ENCODE measurements around the gene TANC1. TPM values are rescaled to one million over a fixed set of nuclear protein-coding genes. Genes with fewer than 3 reads are reported as not detected.

Gene TANC1
- total and polyA plus RNA-seq, 9 donors = 14.3 to 25.2 (median 20.1) TPM

- peak; percentile 30 for DNase-seq
- peaks cover 3% of the 10 kb centered on the region for H3K4me1 ChIP-seq (ENCODE audit: control insufficient read depth, insufficient read depth, low read length)
- H3K27me3 ChIP-seq (ENCODE audit: control insufficient read depth, insufficient read depth, low read length) = peaks cover 2% of the 10 kb centered on the region
- H3K27ac ChIP-seq (ENCODE audit: low read length) = peak overlapping the region; percentile 15
- H3K36me3 ChIP-seq (ENCODE audit: control insufficient read depth, insufficient read depth, low read length) = no peaks in the 10 kb centered on the region
- H3K9me3 ChIP-seq (replicated peaks; ENCODE audit: control insufficient read depth, low read depth, low read length) = peaks cover 5% of the 10 kb centered on the region
- H3K4me3 ChIP-seq (ENCODE audit: low read length) = no peak overlapping the region
- WGBS (ENCODE audit: insufficient coverage) = no CpG with 5 or more reads among the region's 4 CpGs
Observed at GRCh38 chr2:158932131-158932645, 36.3 kb upstream of the TANC1 start.

- DNase-seq = no peak
- Histone ChIP-seq H3K27me3 (ENCODE audit: control insufficient read depth, insufficient read depth, low read length) (peaks cover 2% of the 10 kb centered on the region), H3K9me3 (replicated peaks; ENCODE audit: control insufficient read depth, low read depth, low read length) (peaks cover 5% of the 10 kb centered on the region), H3K27ac (ENCODE audit: low read length) (no peak overlapping the region), H3K4me1 (ENCODE audit: control insufficient read depth, insufficient read depth, low read length) (peaks cover 3% of the 10 kb centered on the region), H3K4me3 (ENCODE audit: low read length) (no peak overlapping the region), H3K36me3 (ENCODE audit: control insufficient read depth, insufficient read depth, low read length) (no peaks in the 10 kb centered on the region)
- WGBS (ENCODE audit: insufficient coverage) = no CpG with 5 or more reads among the region's 2 CpGs
Observed at GRCh38 chr2:158934170-158934569, 34.3 kb upstream of the TANC1 start.

GRCh38 chr2:158935617-158936016, 32.8 kb upstream of the TANC1 start:
- Histone ChIP-seq H3K27me3 (ENCODE audit: control insufficient read depth, insufficient read depth, low read length) (peaks cover 2% of the 10 kb centered on the region), H3K9me3 (replicated peaks; ENCODE audit: control insufficient read depth, low read depth, low read length) (peaks cover 3% of the 10 kb centered on the region), H3K27ac (ENCODE audit: low read length) (no peak overlapping the region), H3K4me3 (ENCODE audit: low read length) (no peak overlapping the region), H3K36me3 (ENCODE audit: control insufficient read depth, insufficient read depth, low read length) (no peaks in the 10 kb centered on the region), H3K4me1 (ENCODE audit: control insufficient read depth, insufficient read depth, low read length) (peaks cover 3% of the 10 kb centered on the region)
- 97% methylated on average over 3 of the region's 3 CpGs for WGBS (ENCODE audit: insufficient coverage)
- no peak for DNase-seq

GRCh38 chr2:158936978-158937377, 31.5 kb upstream of the TANC1 start:
- Histone ChIP-seq H3K9me3 (replicated peaks; ENCODE audit: control insufficient read depth, low read depth, low read length) (peaks cover 3% of the 10 kb centered on the region), H3K4me3 (ENCODE audit: low read length) (no peak overlapping the region), H3K27me3 (ENCODE audit: control insufficient read depth, insufficient read depth, low read length) (peaks cover 2% of the 10 kb centered on the region), H3K27ac (ENCODE audit: low read length) (peak overlapping the region; percentile 71), H3K4me1 (ENCODE audit: control insufficient read depth, insufficient read depth, low read length) (peaks cover 3% of the 10 kb centered on the region), H3K36me3 (ENCODE audit: control insufficient read depth, insufficient read depth, low read length) (no peaks in the 10 kb centered on the region)
- no CpG with 5 or more reads among the region's 2 CpGs for WGBS (ENCODE audit: insufficient coverage)
- DNase-seq = peak; percentile 77

- H3K27me3 ChIP-seq (ENCODE audit: control insufficient read depth, insufficient read depth, low read length) = peaks cover 1% of the 10 kb centered on the region
- no peak overlapping the region for H3K27ac ChIP-seq (ENCODE audit: low read length)
- no peak for DNase-seq
- peaks cover 3% of the 10 kb centered on the region for H3K9me3 ChIP-seq (replicated peaks; ENCODE audit: control insufficient read depth, low read depth, low read length)
- no peak overlapping the region for H3K4me3 ChIP-seq (ENCODE audit: low read length)
- H3K36me3 ChIP-seq (ENCODE audit: control insufficient read depth, insufficient read depth, low read length) = no peaks in the 10 kb centered on the region
- H3K4me1 ChIP-seq (ENCODE audit: control insufficient read depth, insufficient read depth, low read length) = peaks cover 3% of the 10 kb centered on the region
- WGBS (ENCODE audit: insufficient coverage) = 88% methylated on average over 2 of the region's 2 CpGs
Observed at GRCh38 chr2:158940356-158940755, 28.1 kb upstream of the TANC1 start.

- no peak for DNase-seq
- no peaks in the 10 kb centered on the region for H3K9me3 ChIP-seq (replicated peaks; ENCODE audit: control insufficient read depth, low read depth, low read length)
- H3K4me3 ChIP-seq (ENCODE audit: low read length) = no peak overlapping the region
- H3K27ac ChIP-seq (ENCODE audit: low read length) = no peak overlapping the region
- no peaks in the 10 kb centered on the region for H3K36me3 ChIP-seq (ENCODE audit: control insufficient read depth, insufficient read depth, low read length)
- H3K4me1 ChIP-seq (ENCODE audit: control insufficient read depth, insufficient read depth, low read length) = no peaks in the 10 kb centered on the region
- no peaks in the 10 kb centered on the region for H3K27me3 ChIP-seq (ENCODE audit: control insufficient read depth, insufficient read depth, low read length)
- WGBS (ENCODE audit: insufficient coverage) = 87% methylated on average over 2 of the region's 4 CpGs
Observed at GRCh38 chr2:158943973-158944372, 24.5 kb upstream of the TANC1 start.

GRCh38 chr2:158948964-158949699, 19.3 kb upstream of the TANC1 start:
- Histone ChIP-seq H3K4me1 (ENCODE audit: control insufficient read depth, insufficient read depth, low read length) (peaks cover 11% of the 10 kb centered on the region), H3K9me3 (replicated peaks; ENCODE audit: control insufficient read depth, low read depth, low read length) (no peaks in the 10 kb centered on the region), H3K4me3 (ENCODE audit: low read length) (no peak overlapping the region), H3K27me3 (ENCODE audit: control insufficient read depth, insufficient read depth, low read length) (no peaks in the 10 kb centered on the region), H3K27ac (ENCODE audit: low read length) (no peak overlapping the region), H3K36me3 (ENCODE audit: control insufficient read depth, insufficient read depth, low read length) (no peaks in the 10 kb centered on the region)
- WGBS (ENCODE audit: insufficient coverage) = no CpG with 5 or more reads among the region's 6 CpGs
- DNase-seq = no peak

GRCh38 chr2:158953454-158953853, 15.0 kb upstream of the TANC1 start:
- Histone ChIP-seq H3K9me3 (replicated peaks; ENCODE audit: control insufficient read depth, low read depth, low read length) (no peaks in the 10 kb centered on the region), H3K4me1 (ENCODE audit: control insufficient read depth, insufficient read depth, low read length) (peaks cover 15% of the 10 kb centered on the region), H3K27me3 (ENCODE audit: control insufficient read depth, insufficient read depth, low read length) (no peaks in the 10 kb centered on the region), H3K27ac (ENCODE audit: low read length) (peak overlapping the region; percentile 66), H3K4me3 (ENCODE audit: low read length) (no peak overlapping the region), H3K36me3 (ENCODE audit: control insufficient read depth, insufficient read depth, low read length) (no peaks in the 10 kb centered on the region)
- no CpG with 5 or more reads among the region's 4 CpGs for WGBS (ENCODE audit: insufficient coverage)
- DNase-seq = peak; percentile 88

- H3K9me3 ChIP-seq (replicated peaks; ENCODE audit: control insufficient read depth, low read depth, low read length) = no peaks in the 10 kb centered on the region
- DNase-seq = peak; percentile 87
- no peak overlapping the region for H3K4me3 ChIP-seq (ENCODE audit: low read length)
- WGBS (ENCODE audit: insufficient coverage) = 0% methylated on average over 1 of the region's 5 CpGs
- no peaks in the 10 kb centered on the region for H3K27me3 ChIP-seq (ENCODE audit: control insufficient read depth, insufficient read depth, low read length)
- peak overlapping the region; percentile 66 for H3K27ac ChIP-seq (ENCODE audit: low read length)
- no peaks in the 10 kb centered on the region for H3K36me3 ChIP-seq (ENCODE audit: control insufficient read depth, insufficient read depth, low read length)
- H3K4me1 ChIP-seq (ENCODE audit: control insufficient read depth, insufficient read depth, low read length) = peaks cover 15% of the 10 kb centered on the region
Observed at GRCh38 chr2:158953926-158954763, 14.3 kb upstream of the TANC1 start.

- no peak overlapping the region for H3K27ac ChIP-seq (ENCODE audit: low read length)
- no peaks in the 10 kb centered on the region for H3K27me3 ChIP-seq (ENCODE audit: control insufficient read depth, insufficient read depth, low read length)
- DNase-seq = peak; percentile 85
- no peaks in the 10 kb centered on the region for H3K36me3 ChIP-seq (ENCODE audit: control insufficient read depth, insufficient read depth, low read length)
- no CpG with 5 or more reads among the region's 2 CpGs for WGBS (ENCODE audit: insufficient coverage)
- H3K4me1 ChIP-seq (ENCODE audit: control insufficient read depth, insufficient read depth, low read length) = peaks cover 15% of the 10 kb centered on the region
- no peak overlapping the region for H3K4me3 ChIP-seq (ENCODE audit: low read length)
- no peaks in the 10 kb centered on the region for H3K9me3 ChIP-seq (replicated peaks; ENCODE audit: control insufficient read depth, low read depth, low read length)
Observed at GRCh38 chr2:158955842-158956365, 12.5 kb upstream of the TANC1 start.

Measured in muscle of leg (tissue), 11 donors.